NCI-H2029 (cell line): ENCODE data around the gene CD99L2.

ENCODE experiments used
- DNase-seq: peaks from one replicate; lab custom pipeline; 2025; lab: John Stamatoyannopoulos, UW

Gene CD99L2

GRCh38 chrX:150898343-150899190, at the start of gene CD99L2:
TSS of gene CD99L2 (minus strand) at chrX:150898668. CDS start at chrX:150898588, 80 bp downstream.
- DNase-seq = peak; percentile 74

GRCh38 chrX:150944233-150944632, 45.8 kb upstream of the CD99L2 start:
- no peak for DNase-seq

- peak; percentile 50 for DNase-seq
Measured at GRCh38 chrX:150942942-150943594, 44.6 kb upstream of the CD99L2 start.

GRCh38 chrX:150941580-150941979, 43.1 kb upstream of the CD99L2 start:
- DNase-seq = no peak

GRCh38 chrX:150940844-150941495, 42.5 kb upstream of the CD99L2 start:
- DNase-seq = peak; percentile 69

- no peak for DNase-seq
Measured at GRCh38 chrX:150936556-150936955, 38.1 kb upstream of the CD99L2 start.

GRCh38 chrX:150935467-150935866, 37.0 kb upstream of the CD99L2 start:
- no peak for DNase-seq

- peak; percentile 63 for DNase-seq
Measured at GRCh38 chrX:150934453-150934852, 36.0 kb upstream of the CD99L2 start.

GRCh38 chrX:150933945-150934350, 35.5 kb upstream of the CD99L2 start:
- DNase-seq = no peak

GRCh38 chrX:150929058-150929457, 30.6 kb upstream of the CD99L2 start:
- no peak for DNase-seq

GRCh38 chrX:150926791-150927190, 28.3 kb upstream of the CD99L2 start:
- no peak for DNase-seq

- DNase-seq = no peak
Measured at GRCh38 chrX:150926304-150926703, 27.8 kb upstream of the CD99L2 start.

GRCh38 chrX:150919401-150919800, 20.9 kb upstream of the CD99L2 start:
- DNase-seq = no peak

- DNase-seq = no peak
Measured at GRCh38 chrX:150913511-150913910, 15.0 kb upstream of the CD99L2 start.

GRCh38 chrX:150907474-150907873, 9.0 kb upstream of the CD99L2 start:
- DNase-seq = peak; percentile 50

GRCh38 chrX:150906694-150907093, 8.2 kb upstream of the CD99L2 start:
- DNase-seq = no peak

GRCh38 chrX:150905293-150905692, 6.8 kb upstream of the CD99L2 start:
- no peak for DNase-seq

- DNase-seq = no peak
Measured at GRCh38 chrX:150903110-150903508, 4.6 kb upstream of the CD99L2 start.

GRCh38 chrX:150902434-150903109, 4.1 kb upstream of the CD99L2 start:
- DNase-seq = no peak

- peak; percentile 42 for DNase-seq
Measured at GRCh38 chrX:150899191-150899757, 806 bp upstream of the CD99L2 start.

GRCh38 chrX:150897421-150898320, 797 bp downstream of the CD99L2 start:
- DNase-seq = no peak
